ENCODE measurements around the gene WWOX.
A peak's percentile ranks its signal among the peaks of the same experiment; 100 is the strongest.
"Not testable (repeated sequence)": the region's sequence is repeated elsewhere in the genome, so short reads cannot be mapped to it uniquely, and the experiment has no call there.

Gene WWOX

DNA sequence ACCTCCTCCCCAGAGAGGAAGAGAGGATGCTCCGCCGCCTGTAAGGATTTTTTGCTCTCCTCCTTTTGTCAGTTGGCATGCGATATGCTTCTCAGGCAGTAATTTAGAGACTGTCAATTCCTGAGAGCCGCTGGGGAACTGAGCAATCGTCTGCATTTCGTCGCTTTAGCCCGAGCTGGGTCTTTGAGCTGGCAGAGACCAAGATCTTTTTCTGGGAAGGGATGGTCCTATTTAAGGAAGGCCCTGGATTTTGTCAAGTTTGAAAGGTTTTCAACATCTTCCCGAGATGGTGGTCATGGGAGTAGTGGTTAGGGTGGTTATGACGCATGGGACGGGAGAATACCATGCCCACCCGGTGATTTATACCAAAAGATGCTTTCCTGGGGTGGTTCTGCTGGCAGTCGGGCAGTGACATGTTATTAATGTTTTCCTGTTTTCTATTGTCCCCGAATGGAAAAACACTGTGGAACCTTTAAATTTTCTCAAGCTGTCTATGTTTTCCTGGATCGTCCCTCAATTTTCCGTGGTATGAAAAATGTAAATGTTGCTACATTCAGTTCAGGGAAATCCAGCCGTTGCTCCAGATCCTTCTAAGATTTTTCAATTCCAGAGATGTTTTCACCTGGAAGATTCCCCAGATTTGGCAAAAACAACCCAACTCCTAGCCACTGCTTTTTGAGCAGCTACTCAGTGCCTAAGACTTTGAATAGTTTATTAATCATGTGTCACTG is 914.6 kb downstream of the WWOX start:
- no peak for DNase-seq (ENCODE audit: low read depth in 3 of 3)

DNA sequence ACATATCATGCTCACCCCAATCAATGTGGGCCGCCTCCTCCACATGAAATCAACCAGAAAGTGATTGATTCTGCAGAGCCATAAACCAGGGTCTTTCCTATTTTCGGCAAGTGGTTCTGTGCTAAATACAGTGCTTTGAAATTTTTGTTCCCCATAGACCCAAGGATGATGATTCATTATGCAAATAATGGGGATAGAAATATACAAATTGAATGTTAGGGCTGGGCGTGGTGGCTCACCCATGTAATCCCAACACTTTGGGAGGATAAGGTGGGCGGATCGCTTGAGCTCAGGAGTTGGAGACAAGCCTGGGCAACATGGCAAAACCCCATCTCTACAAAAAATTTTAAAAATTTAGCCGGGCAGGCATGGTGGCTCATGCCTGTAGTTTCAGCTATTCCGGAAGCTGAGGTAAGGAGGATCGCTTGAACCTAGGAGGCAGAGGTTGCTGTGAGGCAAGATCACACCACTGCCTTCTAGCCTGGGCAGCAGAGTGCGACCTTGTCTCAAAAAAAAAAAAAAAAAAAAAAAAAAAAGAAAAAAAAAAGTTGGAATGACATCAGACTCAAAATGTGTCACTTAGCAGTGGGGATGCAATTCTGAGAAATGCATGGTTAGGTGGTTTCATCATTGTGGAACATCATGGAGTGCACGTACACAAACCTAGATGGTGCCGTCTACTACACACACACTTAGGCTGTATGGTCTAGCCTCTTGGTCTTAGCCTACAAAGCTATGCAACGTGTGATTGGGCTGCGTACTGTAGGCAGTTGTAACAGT is 919.4 kb downstream of the WWOX start:
- DNase-seq (ENCODE audit: low read depth in 3 of 3): no peak

DNA sequence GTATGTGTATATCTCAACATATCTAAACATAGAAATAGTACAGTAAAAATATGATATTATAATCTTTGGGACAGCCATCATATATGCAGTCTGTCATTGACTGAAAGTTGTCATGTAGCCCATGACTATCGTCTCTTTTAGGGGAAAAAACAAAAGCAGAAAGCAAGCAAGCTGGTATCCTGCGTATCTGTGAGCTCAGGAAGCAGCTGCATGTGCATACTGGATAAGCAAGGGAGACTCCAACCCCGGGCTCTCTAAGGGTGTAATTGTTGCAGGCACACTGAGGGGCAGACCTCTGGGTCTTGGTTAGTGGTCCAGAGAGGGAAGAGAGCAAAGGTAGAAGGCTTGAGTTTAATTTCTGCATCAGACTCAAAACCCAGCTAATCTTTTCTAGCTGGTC is 920.0 kb downstream of the WWOX start:
- no peak for DNase-seq (ENCODE audit: low read depth in 3 of 3)

DNA sequence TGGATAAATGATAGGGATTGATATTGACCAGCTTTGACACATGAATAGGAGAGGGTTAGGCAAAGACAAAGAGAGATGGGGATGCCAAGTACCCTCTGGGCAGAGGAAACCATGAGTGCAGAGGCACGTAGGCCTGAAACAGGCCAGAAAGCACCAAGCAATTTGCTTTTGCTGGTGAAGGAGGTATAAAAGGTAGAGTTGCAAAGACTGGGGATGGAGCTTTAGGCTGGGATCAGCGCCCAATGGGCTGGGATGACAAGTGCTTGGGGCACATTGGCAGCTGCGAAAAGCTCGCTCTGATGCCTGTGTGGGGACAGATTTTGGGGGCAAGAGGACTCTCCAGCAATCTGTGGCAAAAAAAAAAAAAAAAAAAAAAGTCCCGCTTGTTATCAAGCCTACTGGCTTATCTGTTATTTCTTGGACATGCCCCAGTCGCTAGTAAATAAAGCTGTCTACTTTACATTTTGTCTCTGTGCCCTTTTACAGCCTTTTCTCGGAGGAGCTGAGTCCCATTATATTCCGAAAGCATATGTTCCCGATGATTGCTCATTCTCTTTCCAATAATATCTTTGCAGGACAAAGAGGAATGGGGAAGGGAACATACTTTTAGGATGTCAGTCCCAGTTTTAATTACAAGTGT is 922.7 kb downstream of the WWOX start:
- no peak for DNase-seq (ENCODE audit: low read depth in 3 of 3)

DNA sequence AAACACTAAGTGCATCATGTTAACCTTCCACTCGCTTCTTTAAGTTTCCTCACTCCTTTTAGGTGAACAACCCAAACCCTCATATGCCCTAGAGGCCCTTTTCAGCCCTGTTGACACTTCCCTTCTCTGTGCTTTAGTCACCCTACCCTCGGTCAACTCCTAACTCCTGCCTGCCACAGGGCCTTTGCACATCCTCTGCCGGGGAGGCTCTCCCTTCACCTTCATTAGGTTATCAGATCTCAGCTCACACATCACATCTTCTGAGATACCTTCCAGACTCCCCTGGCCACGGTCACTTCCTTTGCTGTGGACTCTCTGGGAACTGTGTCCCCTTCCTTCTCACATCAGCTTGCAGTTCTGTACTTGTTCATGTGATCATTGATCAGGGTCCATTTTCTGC is 926.7 kb downstream of the WWOX start:
- no peak for DNase-seq (ENCODE audit: low read depth in 3 of 3)

DNA sequence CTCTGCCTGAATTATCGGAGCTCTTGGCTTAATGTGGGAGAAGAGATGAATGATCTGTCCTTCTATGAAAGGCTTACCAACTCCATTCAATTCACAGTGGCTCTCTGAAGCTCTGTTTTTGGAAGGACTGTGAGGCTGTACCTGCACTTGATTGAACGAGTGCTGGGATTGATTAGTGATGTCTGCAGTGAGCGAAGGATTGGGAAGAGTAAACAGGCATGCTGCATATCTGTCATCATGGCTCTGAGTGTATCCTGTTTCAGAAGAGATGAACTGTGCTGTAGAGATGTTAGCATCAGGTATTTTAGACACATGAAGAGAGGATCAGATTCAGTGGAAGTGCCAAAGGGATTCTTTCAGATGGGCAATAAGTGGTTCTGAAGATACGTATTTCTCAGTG is 937.1 kb downstream of the WWOX start:
- no peak for DNase-seq (ENCODE audit: low read depth in 3 of 3)

DNA sequence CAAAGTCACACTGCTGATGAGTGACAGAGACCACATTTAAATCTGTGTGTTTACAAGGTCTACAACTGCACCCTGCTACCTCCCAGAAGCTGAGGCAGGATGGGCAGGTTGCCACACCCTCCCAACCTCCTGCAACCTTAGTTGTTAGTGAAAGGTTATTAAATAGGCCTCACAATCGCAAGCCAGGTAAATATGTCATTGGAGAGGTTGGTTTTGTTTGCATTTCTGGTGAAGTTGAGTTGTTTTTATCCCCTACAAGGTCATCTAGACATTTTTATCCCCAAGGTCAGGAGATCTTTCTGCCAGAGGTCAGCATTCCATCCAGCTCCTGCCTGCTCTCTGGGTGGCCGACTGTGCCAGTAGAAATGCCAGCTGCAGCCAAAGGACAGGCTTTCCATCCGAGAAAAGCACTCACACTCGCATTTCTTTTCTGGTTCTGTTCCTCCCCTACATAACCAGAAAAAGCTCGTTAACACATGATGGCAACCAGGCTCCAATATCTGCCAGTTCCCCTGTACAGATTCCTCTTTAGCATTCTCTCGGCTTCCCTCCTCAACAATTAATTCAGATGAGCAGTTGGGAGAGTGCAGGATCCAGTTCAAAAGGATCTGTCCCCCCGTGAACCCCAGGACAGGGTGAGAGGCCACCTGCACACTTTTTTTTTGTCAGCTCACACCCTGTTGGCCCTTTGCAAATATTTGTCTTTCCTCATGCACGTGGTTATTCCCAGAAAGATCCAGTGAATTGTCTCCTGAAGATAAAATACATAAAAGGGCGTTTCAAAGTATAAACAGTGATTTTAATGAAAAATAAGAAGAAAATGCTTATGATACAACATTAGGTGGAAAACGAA is 938.3 kb downstream of the WWOX start:
- DNase-seq (ENCODE audit: low read depth in 3 of 3): no peak

DNA sequence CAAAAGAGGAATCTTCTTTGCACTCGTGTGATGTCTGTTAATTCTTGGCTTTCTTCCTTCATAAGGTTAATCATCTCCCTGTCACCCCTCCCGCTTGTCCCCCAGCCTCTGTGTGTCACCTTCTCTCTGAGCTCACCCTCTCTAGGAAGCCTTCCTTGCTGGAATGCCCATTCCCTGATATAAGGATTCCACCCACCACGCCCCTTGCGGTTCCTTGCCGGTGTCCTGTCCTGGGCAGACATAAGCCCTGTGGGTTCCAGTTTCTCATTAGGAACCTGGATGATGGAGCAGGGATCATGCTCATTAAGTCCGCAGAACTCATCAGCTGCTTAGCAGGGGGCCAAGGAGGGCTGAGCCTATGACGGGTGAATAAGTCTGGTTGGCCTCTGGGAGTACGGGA is 941.8 kb downstream of the WWOX start:
- DNase-seq (ENCODE audit: low read depth in 3 of 3): no peak

DNA sequence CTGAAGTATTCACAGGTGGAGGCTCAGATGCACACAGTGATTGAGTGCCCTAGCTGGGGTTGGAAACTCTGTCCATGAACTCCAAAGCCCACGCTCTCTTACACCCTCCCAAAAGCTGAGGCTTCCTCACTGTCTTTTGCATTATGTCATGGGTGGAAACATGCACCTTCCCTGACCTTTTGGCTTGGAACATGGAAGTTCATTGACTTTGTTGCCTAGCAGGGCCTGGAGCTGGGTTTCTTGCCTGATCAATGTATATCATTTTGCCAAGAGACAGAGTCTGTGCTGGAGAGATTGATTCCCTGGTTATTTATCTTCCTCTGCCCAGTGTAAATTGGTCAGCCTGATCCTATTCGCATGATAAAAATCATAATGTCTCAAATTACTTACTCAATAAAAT is 942.7 kb downstream of the WWOX start:
- no peak for DNase-seq (ENCODE audit: low read depth in 3 of 3)

DNA sequence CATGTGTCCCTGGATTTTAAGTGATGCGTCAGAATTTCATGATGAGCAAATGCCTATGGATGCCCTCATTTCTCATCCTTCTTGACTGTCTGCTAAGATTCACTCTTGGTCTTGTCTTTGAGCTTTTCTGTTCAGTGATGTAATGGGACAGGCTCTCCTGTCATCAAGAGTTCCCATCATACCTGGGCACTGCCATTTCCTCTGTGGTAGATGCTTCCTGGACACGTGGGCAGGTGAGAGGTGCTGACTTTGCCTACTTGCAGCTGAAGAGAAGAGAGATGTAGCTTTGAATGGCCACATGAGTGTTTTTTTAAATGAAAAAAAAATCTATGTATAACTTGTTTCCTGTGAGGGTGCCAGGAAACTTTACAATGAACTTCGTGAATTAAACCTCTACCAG is 943.4 kb downstream of the WWOX start:
- peak in 2 of 3 experiments; percentile 1 to 22 for DNase-seq (ENCODE audit: low read depth in 3 of 3)

DNA sequence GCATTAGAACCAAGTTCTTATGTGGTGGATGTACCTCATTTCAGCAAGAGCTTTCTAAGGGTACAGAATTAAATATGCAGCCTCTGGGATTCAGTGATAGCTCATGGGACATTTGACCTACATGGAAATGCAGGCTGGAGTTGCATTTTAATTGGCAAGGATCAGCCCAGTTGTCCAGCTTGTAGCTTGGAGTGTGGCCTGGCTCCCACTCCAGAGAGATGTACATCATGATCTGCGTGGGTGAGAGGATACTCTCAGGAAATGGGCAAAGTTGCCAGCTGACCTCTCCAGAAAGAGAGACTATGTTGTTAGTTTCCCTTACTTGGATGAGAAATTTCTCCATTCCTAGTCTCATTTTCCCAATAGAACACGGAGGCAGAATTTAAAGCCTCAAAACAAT is 945.7 kb downstream of the WWOX start:
- no peak for DNase-seq (ENCODE audit: low read depth in 3 of 3)

DNA sequence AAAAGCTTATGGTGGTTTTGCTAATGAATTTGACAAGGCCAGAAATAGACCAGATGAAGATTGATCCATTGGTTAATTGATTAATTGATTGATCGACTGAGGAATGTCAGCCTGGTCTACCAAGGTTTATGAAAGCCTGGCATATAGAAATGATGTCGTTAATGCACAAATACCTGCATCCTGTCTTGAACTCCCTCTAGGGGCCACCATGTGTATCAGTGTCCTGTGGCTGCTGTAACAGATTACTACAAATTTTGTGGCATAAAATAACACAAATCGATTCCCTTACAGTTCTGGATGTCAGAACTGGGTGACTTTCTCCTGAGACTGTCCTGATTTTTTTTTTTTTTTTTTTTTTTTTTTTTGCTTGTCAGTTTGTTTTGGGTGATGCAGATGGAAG is 947.9 kb downstream of the WWOX start:
- no peak for DNase-seq (ENCODE audit: low read depth in 3 of 3)

DNA sequence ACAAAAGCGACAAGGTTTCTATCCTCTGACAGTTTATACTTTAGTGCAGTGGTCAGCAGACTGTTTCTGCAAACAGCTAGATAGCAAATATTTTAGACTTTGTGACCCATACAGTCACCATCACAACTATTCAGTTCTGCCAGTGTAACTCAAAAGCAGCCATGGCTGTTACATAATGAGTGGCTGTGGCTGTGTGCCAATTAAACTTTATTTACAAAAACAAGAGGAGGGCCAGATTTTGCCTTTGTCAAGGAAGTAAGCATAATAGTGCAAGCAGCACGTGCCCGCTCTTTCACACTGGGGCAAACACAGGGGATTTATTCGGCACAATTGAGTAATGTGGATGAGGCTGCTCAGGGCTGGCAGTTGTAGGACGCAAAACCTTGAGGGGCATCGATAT is 949.6 kb downstream of the WWOX start:
- DNase-seq (ENCODE audit: low read depth in 3 of 3): no peak

DNA sequence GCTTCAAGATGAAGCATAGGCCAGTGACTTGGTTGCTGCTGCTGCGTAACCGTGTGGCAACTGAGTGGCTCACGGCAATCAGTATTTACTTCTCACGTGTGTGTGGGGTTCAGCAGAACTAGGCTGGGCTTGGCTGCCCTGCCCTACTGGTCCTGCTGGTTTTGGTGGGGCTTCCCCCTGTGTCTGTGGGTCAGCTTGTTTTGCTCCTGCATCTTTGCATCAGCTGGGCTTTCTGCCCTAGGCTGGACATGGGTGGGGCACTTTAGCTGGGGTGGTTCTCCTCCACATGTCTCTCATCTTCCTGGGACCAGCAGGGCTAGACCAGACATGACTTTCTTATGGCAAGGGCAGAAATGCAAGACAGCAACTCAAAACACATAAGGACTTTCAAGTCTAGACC is 950.6 kb downstream of the WWOX start:
- DNase-seq (ENCODE audit: low read depth in 3 of 3): no peak

DNA sequence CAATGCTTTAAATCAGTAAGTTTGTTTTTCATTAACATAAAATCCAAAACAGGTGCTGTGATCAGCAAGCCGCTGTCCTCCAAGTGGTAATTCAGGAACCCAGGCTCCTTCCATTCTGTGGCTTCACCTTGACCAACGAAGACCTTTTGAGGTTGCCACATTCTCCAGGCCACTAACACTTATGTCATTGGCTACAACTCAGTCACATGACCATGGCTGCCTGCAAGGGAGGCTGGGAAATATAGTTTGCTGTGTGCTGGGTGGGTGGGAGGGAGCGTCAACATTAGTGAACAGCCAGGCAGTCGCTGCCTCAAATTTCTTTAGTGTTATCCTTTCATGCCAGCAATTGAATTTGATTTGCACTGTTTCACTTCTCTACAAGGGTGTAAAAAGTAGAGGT is 951.9 kb downstream of the WWOX start:
- DNase-seq (ENCODE audit: low read depth in 3 of 3): no peak

DNA sequence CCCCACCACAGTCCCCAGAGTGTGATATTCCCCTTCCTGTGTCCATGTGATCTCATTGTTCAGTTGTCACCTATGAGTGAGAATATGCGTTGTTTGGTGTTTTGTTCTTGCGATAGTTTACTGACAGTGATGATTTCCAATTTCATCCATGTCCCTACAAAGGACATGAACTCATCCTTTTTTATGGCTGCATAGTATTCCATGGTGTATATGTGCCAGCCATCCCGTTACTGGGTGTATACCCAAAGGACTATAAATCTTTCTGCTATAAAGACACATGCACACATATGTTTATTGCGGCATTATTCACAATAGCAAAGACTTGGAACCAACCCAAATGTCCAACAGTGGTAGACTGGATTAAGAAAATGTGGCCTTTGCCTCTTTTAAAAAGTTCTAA is 952.7 kb downstream of the WWOX start:
- not testable (repeated sequence) for DNase-seq (ENCODE audit: low read depth in 3 of 3)

DNA sequence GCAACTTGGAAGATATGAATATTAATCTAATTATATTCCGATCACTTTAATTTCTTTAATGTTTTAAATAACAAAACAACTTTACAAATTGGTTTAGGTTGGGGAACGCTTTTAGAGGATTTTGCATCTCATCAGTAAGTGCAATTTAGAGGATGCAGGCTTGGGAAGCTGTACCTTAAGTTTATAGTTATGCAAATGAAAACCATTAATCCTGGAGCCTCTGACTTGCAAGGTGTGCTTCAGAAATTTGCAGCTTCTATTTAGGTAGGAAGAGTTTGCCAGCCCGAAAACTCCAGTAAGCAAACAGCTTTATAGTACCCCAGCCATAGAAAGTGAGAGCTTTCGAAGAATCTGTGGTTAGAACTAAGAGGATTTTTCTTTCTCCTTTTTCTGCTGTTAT is 954.1 kb downstream of the WWOX start:
- no peak for DNase-seq (ENCODE audit: low read depth in 3 of 3)

DNA sequence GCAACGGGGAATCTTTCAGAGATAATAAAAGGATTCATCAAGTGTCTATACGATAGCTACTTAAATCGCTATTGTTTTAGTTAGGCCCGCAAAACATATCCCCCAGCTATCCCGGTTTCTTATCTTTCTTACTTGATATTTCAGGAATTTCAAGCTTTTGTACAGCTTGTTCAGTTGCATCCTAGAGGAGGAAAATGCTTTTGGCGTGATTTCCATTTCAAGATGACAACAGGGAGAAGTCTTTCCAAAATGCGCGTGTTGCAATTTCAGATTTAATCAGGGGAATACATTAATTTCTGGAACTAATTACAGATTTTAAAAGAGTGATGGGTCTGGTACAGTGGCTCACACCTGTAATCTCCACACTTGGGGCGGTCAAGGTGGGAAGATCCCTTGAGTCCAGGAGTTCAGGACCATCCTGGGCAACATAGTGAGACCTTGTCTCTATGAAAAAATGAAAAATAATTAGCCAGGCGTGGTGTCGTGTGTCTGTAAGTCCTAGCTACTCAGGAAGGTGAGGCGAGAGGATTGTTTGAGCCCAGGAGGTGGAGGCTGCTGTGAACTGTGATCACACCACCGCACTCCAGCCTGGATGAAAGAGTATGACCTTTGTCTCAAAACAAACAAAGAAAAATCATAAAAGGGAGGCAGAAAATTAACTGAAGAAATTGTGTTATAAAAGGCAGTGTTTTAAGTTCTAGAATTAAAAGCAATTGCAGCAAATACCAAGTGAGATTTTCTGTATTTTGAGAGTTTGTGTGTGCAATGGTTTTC is 954.9 kb downstream of the WWOX start:
- no peak for DNase-seq (ENCODE audit: low read depth in 3 of 3)

DNA sequence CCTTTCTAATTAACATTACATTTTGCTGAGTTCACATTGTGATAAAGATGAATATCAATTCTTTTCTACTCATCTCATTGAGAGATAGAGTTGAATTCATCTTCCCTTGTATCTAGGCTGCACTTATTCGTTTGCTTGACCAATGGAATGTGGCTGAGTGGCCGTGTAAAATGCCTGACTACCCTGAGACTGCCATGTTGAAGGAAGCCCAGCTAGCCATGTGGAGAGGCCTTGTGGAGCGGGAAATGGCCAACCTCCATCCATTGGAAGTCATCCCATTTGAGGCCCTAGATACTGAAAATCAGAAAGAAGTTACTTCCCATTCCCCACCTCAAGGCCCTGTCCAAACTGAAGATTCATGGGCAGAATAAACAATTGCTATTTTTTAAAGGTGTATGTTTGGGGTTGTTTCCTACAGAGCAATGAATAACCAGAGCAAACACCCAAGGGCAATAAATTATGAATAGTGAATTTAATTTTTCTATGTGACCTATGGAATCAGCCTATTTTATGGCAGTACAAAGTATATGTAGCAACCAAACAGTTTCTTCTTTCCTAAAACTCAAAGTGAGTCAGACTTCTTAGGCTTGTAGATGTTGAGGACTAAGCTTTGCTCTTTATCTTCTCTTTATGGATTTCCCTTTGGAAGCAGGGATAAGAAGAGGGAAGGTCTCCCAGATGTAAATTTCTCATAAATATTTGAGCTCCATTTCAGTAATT is 956.0 kb downstream of the WWOX start:
- DNase-seq (ENCODE audit: low read depth in 3 of 3): no peak

DNA sequence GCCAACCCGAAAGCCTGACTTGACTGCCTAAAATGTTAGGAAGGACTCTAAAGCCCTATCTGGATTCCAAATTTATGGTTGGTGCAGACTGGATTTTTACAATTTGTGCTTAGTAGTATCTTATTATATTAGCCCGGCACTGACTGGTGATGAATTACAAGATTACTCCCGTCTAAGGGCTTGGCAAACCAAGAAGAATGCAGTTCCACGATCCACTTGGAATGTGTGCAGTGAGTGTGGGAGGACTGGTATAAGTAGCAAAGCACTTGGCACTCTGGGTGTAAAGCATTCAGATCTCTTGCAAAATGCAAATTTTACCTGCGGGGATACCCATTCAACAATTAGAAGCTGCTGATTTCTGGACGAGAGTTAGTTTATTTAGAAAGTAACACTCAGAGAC is 961.7 kb downstream of the WWOX start:
- DNase-seq (ENCODE audit: low read depth in 3 of 3): no peak

DNA sequence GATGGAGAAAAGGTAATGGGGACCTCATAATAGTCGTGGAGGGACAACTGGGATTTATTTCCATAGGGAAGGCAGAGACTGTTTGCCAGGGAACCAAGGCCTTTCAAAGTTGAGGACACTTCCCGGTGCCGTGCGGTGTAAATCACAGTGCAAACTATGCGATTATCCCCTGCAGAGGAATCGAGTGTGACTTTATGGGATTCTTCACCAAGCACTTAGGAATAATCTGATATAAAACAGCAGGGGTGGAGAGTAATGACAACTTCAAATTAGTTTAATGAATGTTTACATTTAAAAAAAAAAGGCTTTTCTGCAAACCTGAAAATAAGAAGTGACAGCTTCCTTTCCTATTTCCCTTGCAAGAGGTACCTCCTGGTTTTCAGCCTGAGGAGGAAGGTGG is 962.9 kb downstream of the WWOX start:
- no peak for DNase-seq (ENCODE audit: low read depth in 3 of 3)
